IMR-90 (cell line): ENCODE data around the gene TSPAN19. TPM values are rescaled to one million over a fixed set of nuclear protein-coding genes. Genes with fewer than 3 reads are reported as not detected.

Experiments used
- ATAC-seq: fragments of 200-7000 bp; cut with Tn5 transposase; 2 replicates; pipeline ENCODE4 v1.9.1; 2020; ENCODE audit warnings: low read depth, mild to moderate bottlenecking, moderate library complexity
- BruUV-seq: library from RNA; stranded (reverse); fragments of 400-500 nt; replicated peaks from 2 replicates; lab custom pipeline; 2021; lab: Mats Ljungman, UMichigan
- CTCF ChIA-PET: fragments of 300-600 bp; formaldehyde crosslinking; extraction: SDS; loops from one replicate; lab custom pipeline; 2021; ENCODE audit warnings: antibody characterized with exemption; lab: Yijun Ruan, JAX
- POLR2A ChIA-PET: fragments of 300-600 bp; sonication (Branson Sonifier 250); formaldehyde crosslinking; loops from one replicate; lab custom pipeline; 2022; ENCODE audit warnings: antibody characterized with exemption; ENCODE audit not compliant: unreplicated experiment; lab: Charles Lee
- DNase-seq: peaks from one replicate; pipeline ENCODE4 v3.0.0; 2013
- H2AFZ ChIP-seq: replicated peaks from 2 replicates; pipeline ENCODE3; 2013; ENCODE audit warnings: low read length, mild to moderate bottlenecking; ENCODE audit not compliant: poor library complexity
- H2AK5ac ChIP-seq: 2 replicates; pipeline ENCODE4 v1.6.1; 2013; ENCODE audit warnings: low read depth, low read length, inconsistent platforms
- H2AK9ac ChIP-seq: replicated peaks from 2 replicates; pipeline ENCODE3; 2013; ENCODE audit warnings: mild to moderate bottlenecking, low read depth, low read length, moderate library complexity; ENCODE audit not compliant: poor library complexity
- H2BK120ac ChIP-seq: 2 replicates; pipeline ENCODE4 v1.6.1; 2013; ENCODE audit warnings: low read depth, low read length, inconsistent platforms
- H2BK15ac ChIP-seq: 3 replicates; pipeline ENCODE4 v1.6.1; 2013; ENCODE audit warnings: low read depth, low read length, inconsistent platforms
- H2BK20ac ChIP-seq: 2 replicates; pipeline ENCODE4 v1.6.1; 2013; ENCODE audit warnings: low read depth, mild to moderate bottlenecking, inconsistent platforms, low read length, moderate library complexity
- H2BK5ac ChIP-seq: 2 replicates; pipeline ENCODE4 v1.6.1; 2013; ENCODE audit warnings: mild to moderate bottlenecking, low read depth, low read length, inconsistent platforms; ENCODE audit not compliant: poor library complexity, severe bottlenecking
- H3K14ac ChIP-seq: replicated peaks from 2 replicates; pipeline ENCODE4 v1.6.1; 2013; ENCODE audit warnings: low read depth, low read length, inconsistent platforms
- H3K18ac ChIP-seq: 2 replicates; pipeline ENCODE4 v1.6.1; 2013; ENCODE audit warnings: low read depth, low read length, control low read depth
- H3K23ac ChIP-seq: 2 replicates; pipeline ENCODE4 v1.6.1; 2013; ENCODE audit warnings: low read depth, low read length, inconsistent platforms
- H3K27ac ChIP-seq: 2 replicates; pipeline ENCODE4 v1.5.1; 2013; ENCODE audit warnings: mild to moderate bottlenecking, control low read depth, low read length; ENCODE audit not compliant: insufficient read depth
- H3K27me3 ChIP-seq: 2 replicates; pipeline ENCODE4 v1.6.1; 2013; ENCODE audit warnings: low read length; ENCODE audit not compliant: control insufficient read depth, insufficient read depth
- H3K36me3 ChIP-seq: 2 replicates; pipeline ENCODE4 v1.6.1; 2013; ENCODE audit warnings: low read length, mixed read lengths; ENCODE audit not compliant: control insufficient read depth, insufficient read depth
- H3K4ac ChIP-seq: 2 replicates; pipeline ENCODE4 v1.6.1; 2013; ENCODE audit warnings: low read depth, low read length, inconsistent platforms
- H3K4me1 ChIP-seq: 2 replicates; pipeline ENCODE4 v1.6.1; 2013; ENCODE audit warnings: low read length, mixed read lengths; ENCODE audit not compliant: control insufficient read depth, insufficient read depth
- H3K4me2 ChIP-seq: 2 replicates; pipeline ENCODE4 v1.6.1; 2013; ENCODE audit warnings: low read depth, mild to moderate bottlenecking, control low read depth, low read length, moderate library complexity
- H3K4me3 ChIP-seq: 2 replicates; pipeline ENCODE4 v1.5.1; 2013; ENCODE audit warnings: low read depth, mild to moderate bottlenecking, control low read depth, low read length, moderate library complexity; ENCODE audit not compliant: insufficient read depth
- H3K56ac ChIP-seq: 2 replicates; pipeline ENCODE4 v1.6.1; 2013; ENCODE audit warnings: low read length, inconsistent platforms; ENCODE audit not compliant: insufficient read depth; ENCODE audit errors: extremely low read depth
- H3K79me1 ChIP-seq, 2 experiments: 2 replicates each; pipeline ENCODE4 v1.6.1; 2013; ENCODE audit warnings: low read length in 2 of 2, inconsistent platforms in 1 of 2, low read depth in 1 of 2
- H3K9ac ChIP-seq: 2 replicates; pipeline ENCODE4 v1.6.1; 2013; ENCODE audit warnings: low read depth, low read length, control low read depth
- H3K9me1 ChIP-seq: 2 replicates; pipeline ENCODE4 v1.6.1; 2013; ENCODE audit warnings: low read length, inconsistent platforms; ENCODE audit not compliant: insufficient read depth
- H3K9me3 ChIP-seq: 2 replicates; pipeline ENCODE4 v1.6.1; 2013; ENCODE audit warnings: low read length; ENCODE audit not compliant: control insufficient read depth, insufficient read depth
- H4K20me1 ChIP-seq: 2 replicates; pipeline ENCODE4 v1.6.1; 2013; ENCODE audit warnings: low read length, inconsistent platforms; ENCODE audit not compliant: insufficient read depth
- H4K5ac ChIP-seq: 2 replicates; pipeline ENCODE4 v1.6.1; 2013; ENCODE audit warnings: mild to moderate bottlenecking, low read depth, low read length, control low read depth
- H4K8ac ChIP-seq, 2 experiments: 2 replicates each; pipeline ENCODE4 v1.6.1; 2013; ENCODE audit warnings: low read depth in 2 of 2, low read length in 2 of 2, control low read depth in 1 of 2, inconsistent platforms in 1 of 2
- H4K91ac ChIP-seq: 2 replicates; pipeline ENCODE4 v1.6.1; 2013; ENCODE audit warnings: low read depth, low read length, inconsistent platforms; ENCODE audit not compliant: insufficient read depth
- BHLHE40 ChIP-seq: fragments of 150-350 bp; IDR thresholded peaks from 2 replicates; pipeline ENCODE4 v1.6.1; 2016; ENCODE audit warnings: mild to moderate bottlenecking, low read depth, low read length
- CTCF ChIP-seq: conservative IDR thresholded peaks from 2 replicates; pipeline ENCODE4 v1.5.1; 2012; ENCODE audit warnings: mild to moderate bottlenecking, low read depth, low read length, improper control_type of control experiment
- ELK1 ChIP-seq: fragments of 150-350 bp; IDR thresholded peaks from 2 replicates; pipeline ENCODE4 v1.6.1; 2016; ENCODE audit warnings: low read depth, mild to moderate bottlenecking, low read length, moderate library complexity, borderline replicate concordance
- FOS ChIP-seq: fragments of 150-350 bp; IDR thresholded peaks from 2 replicates; pipeline ENCODE4 v1.6.1; 2016; ENCODE audit warnings: low read depth, low read length
- MAZ ChIP-seq: IDR thresholded peaks from 2 replicates; pipeline ENCODE4 v1.6.1; 2012; ENCODE audit warnings: low read depth, mild to moderate bottlenecking, low read length, improper control_type of control experiment, moderate library complexity, borderline replicate concordance
- NFE2L2 ChIP-seq: fragments of 150-350 bp; IDR thresholded peaks from 2 replicates; pipeline ENCODE4 v1.6.1; 2016; ENCODE audit warnings: low read depth, mild to moderate bottlenecking, low read length
- RAD21 ChIP-seq: IDR thresholded peaks from 2 replicates; pipeline ENCODE4 v1.6.1; 2012; ENCODE audit warnings: low read length, improper control_type of control experiment
- RCOR1 ChIP-seq: IDR thresholded peaks from 2 replicates; pipeline ENCODE4 v1.6.1; 2012; ENCODE audit warnings: mild to moderate bottlenecking, low read length, improper control_type of control experiment; ENCODE audit not compliant: insufficient replicate concordance
- RFX5 ChIP-seq: IDR thresholded peaks from 2 replicates; pipeline ENCODE4 v1.8.0; 2012; ENCODE audit warnings: low read depth, mild to moderate bottlenecking, low read length, moderate library complexity
- SMC3 ChIP-seq: fragments of 150-350 bp; IDR thresholded peaks from 2 replicates; pipeline ENCODE4 v1.6.1; 2016; ENCODE audit warnings: low read depth, mild to moderate bottlenecking, antibody characterized with exemption, low read length, moderate library complexity
- USF2 ChIP-seq: fragments of 150-350 bp; IDR thresholded peaks from 2 replicates; pipeline ENCODE4 v1.6.1; 2017; ENCODE audit warnings: mild to moderate bottlenecking, antibody characterized with exemption, low read length, low read depth
- dilution Hi-C: fragments of 300-500 bp; cut with HindIII; formaldehyde crosslinking; loops from one replicate; pipeline ENCODE4 v1.14.3; 2018; ENCODE audit warnings: low sequenced_read_pairs; ENCODE audit not compliant: unreplicated experiment
- in situ Hi-C: fragments of 300-500 bp; cut with MboI; formaldehyde crosslinking; loops from 3 replicates; pipeline ENCODE4 v1.14.3; 2019; ENCODE audit warnings: low sequenced_read_pairs, inconsistent platforms, mixed read lengths
- intact Hi-C: fragments of 100-400 bp; cut with micrococcal nuclease; formaldehyde crosslinking; loops from 2 replicates; pipeline ENCODE4 v1.10.0; 2022
- polyA plus RNA-seq, 3 experiments: library from polyadenylated mRNA; depleted of rRNA; stranded (reverse); fragments of >200 nt; gene quantifications; 2 replicates each; pipeline ENCODE4 v1.2.3, GENCODE V29; 2012; ENCODE audit warnings: low replicate concordance in 1 of 3
- total RNA-seq: library from RNA; depleted of rRNA; stranded (reverse); fragments of >200 nt; gene quantifications from 2 replicates; pipeline ENCODE4 v1.2.3, GENCODE V29; 2012

The TSPAN19 gene
- total and polyA plus RNA-seq, 2 of the 4 experiments (the other 2 are of a cell fraction): not detected

- TF ChIP-seq MAZ: no peak
- TF ChIP-seq BHLHE40: no peak
- peak; percentile 75 for TF ChIP-seq SMC3
- TF ChIP-seq USF2: no peak
- TF ChIP-seq RFX5: no peak
- no peak for TF ChIP-seq FOS
- no peak for TF ChIP-seq RCOR1
- peak; percentile 62 for TF ChIP-seq CTCF
- TF ChIP-seq NFE2L2: no peak
- TF ChIP-seq RAD21: peak; percentile 54
- no peak for TF ChIP-seq ELK1
- dilution Hi-C loops (no loop called here), in situ Hi-C loops (loop anchor here (5.0 kb wide), 1 partner anchor 157 kb away; no protein-coding TSS in a partner anchor), intact Hi-C loops (loop anchor here (1.0 kb wide), 1 partner anchor 155 kb away; no protein-coding TSS in a partner anchor)
- Histone ChIP-seq H3K23ac (no peak overlapping the region), H3K27ac (no peak overlapping the region), H2BK5ac (no peak overlapping the region), H2BK120ac (no peak overlapping the region), H2BK15ac (no peak overlapping the region), H3K79me1 (no peaks in the 10 kb centered on the region), H3K27me3 (no peaks in the 10 kb centered on the region), H4K5ac (no peak overlapping the region), H2AK9ac (no peak overlapping the region), H2AK5ac (no peak overlapping the region), H4K20me1 (no peaks in the 10 kb centered on the region), H3K4me2 (no peak overlapping the region), H3K4me1 (no peaks in the 10 kb centered on the region), H4K91ac (no peak overlapping the region), H3K14ac (no peak overlapping the region), H2BK20ac (no peak overlapping the region), H3K9ac (no peak overlapping the region), H3K9me3 (no peaks in the 10 kb centered on the region), H4K8ac (no peak overlapping the region), H3K4me3 (no peak overlapping the region), H3K56ac (no peak overlapping the region), H3K18ac (no peak overlapping the region), H3K9me1 (no peaks in the 10 kb centered on the region), H3K36me3 (no peaks in the 10 kb centered on the region), H2AFZ (no peak overlapping the region), H3K4ac (no peak overlapping the region)
- ChIA-PET CTCF (interaction anchor here (0.6 to 3.1 kb wide), 7 partner anchors 11 to 269 kb away, joined by 3 to 33 read pairs (median 3); no protein-coding TSS in a partner anchor), POLR2A (no interaction called here)
- ATAC-seq: peak; percentile 49; the same call in 1 of the 2 replicates
- no TSS peak for BruUV-seq
- peak; percentile 26 for DNase-seq
Measured at GRCh38 chr12:85029456-85029855, 6.6 kb downstream of the TSPAN19 start.
